ENCODE measurements around the gene CTIF.

The CTIF gene

GRCh38 chr18:48827291-48828193 is 288.7 kb downstream of the CTIF start:
- no peak for ATAC-seq

GRCh38 chr18:48828194-48828545 is 289.3 kb downstream of the CTIF start:
- no peak for ATAC-seq

- no peak for ATAC-seq
These were observed 290.0 kb downstream of the CTIF start for GRCh38 chr18:48828691-48829442.

GRCh38 chr18:48829443-48830149 is 290.8 kb downstream of the CTIF start:
- no peak for ATAC-seq

- no peak for ATAC-seq
These were observed 292.4 kb downstream of the CTIF start for GRCh38 chr18:48831113-48831759.

- no peak for ATAC-seq
These were observed 293.0 kb downstream of the CTIF start for GRCh38 chr18:48831802-48832201.

- no peak for ATAC-seq
These were observed 294.3 kb downstream of the CTIF start for GRCh38 chr18:48832938-48833700.

- peak; percentile 78 to 79 for ATAC-seq
These were observed 295.0 kb downstream of the CTIF start for GRCh38 chr18:48833701-48834412.

GRCh38 chr18:48834413-48835031 is 295.7 kb downstream of the CTIF start:
- ATAC-seq = peak; percentile 90

GRCh38 chr18:48835119-48835518 is 296.3 kb downstream of the CTIF start:
- no peak for ATAC-seq

- ATAC-seq = no peak
These were observed 296.9 kb downstream of the CTIF start for GRCh38 chr18:48835745-48836170.

GRCh38 chr18:48836231-48836805 is 297.5 kb downstream of the CTIF start:
- ATAC-seq = no peak

- no peak for ATAC-seq
These were observed 298.2 kb downstream of the CTIF start for GRCh38 chr18:48836806-48837615.

GRCh38 chr18:48837676-48838075 is 298.8 kb downstream of the CTIF start:
- no peak for ATAC-seq

GRCh38 chr18:48838166-48838775 is 299.4 kb downstream of the CTIF start:
- ATAC-seq = no peak

GRCh38 chr18:48838921-48839818 is 300.3 kb downstream of the CTIF start:
- ATAC-seq = no peak

GRCh38 chr18:48839819-48840490 is 301.1 kb downstream of the CTIF start:
- no peak for ATAC-seq

Data from activated CD4-positive, CD25-positive, alpha-beta regulatory T cell treated with anti-CD3 and anti-CD28 coated beads, Interleukin-2, amount 50 U/mL, for 24 hours (primary cell).